ENCODE data around the gene GRIA2.

DNA sequence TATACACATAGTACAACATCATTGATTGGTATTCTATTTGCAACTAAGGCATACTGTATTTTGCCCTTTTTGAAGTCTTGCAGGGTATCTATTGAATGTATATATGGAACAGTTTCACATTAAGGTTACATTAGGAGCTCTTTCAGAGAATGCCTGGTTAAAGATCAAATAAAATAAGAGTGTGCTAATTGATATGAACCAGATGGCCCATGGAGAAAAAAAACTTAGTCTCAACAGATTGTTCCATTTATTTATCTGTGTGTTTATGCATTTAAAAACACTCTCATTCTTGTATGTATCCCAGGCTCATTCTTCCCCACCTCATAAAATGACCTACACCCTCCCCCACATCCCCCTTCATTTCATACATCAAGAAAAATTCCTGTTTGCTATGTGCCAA, 35.2 kb upstream of the GRIA2 start:
- TF ChIP-seq ZNF274 (IDR thresholded peaks at IDR 0.05; ENCODE audit: low read depth, low read length): no peak
- no peak for TF ChIP-seq SUZ12 (IDR thresholded peaks at IDR 0.05; ENCODE audit: extremely low read depth, insufficient read depth, insufficient read length)

Data from NT2/D1 (cell line).